Fibroblast of skin of left biceps (primary cell): Measurements from ENCODE around the gene ACOX3.

ENCODE experiments used
- DNase-seq, 2 experiments: peaks; one replicate each; pipeline ENCODE4 v3.0.0-alpha.2; 2013; ENCODE audit warnings: low read depth in 2 of 2

The ACOX3 gene

GRCh38 chr4:8373973-8374545, 66.5 kb downstream of the ACOX3 start:
- DNase-seq: no peak

GRCh38 chr4:8373270-8373972, 67.1 kb downstream of the ACOX3 start:
- no peak for DNase-seq

GRCh38 chr4:8372506-8372905, 68.0 kb downstream of the ACOX3 start:
- DNase-seq: no peak

GRCh38 chr4:8371596-8371995, 68.9 kb downstream of the ACOX3 start:
- no peak for DNase-seq

DNA sequence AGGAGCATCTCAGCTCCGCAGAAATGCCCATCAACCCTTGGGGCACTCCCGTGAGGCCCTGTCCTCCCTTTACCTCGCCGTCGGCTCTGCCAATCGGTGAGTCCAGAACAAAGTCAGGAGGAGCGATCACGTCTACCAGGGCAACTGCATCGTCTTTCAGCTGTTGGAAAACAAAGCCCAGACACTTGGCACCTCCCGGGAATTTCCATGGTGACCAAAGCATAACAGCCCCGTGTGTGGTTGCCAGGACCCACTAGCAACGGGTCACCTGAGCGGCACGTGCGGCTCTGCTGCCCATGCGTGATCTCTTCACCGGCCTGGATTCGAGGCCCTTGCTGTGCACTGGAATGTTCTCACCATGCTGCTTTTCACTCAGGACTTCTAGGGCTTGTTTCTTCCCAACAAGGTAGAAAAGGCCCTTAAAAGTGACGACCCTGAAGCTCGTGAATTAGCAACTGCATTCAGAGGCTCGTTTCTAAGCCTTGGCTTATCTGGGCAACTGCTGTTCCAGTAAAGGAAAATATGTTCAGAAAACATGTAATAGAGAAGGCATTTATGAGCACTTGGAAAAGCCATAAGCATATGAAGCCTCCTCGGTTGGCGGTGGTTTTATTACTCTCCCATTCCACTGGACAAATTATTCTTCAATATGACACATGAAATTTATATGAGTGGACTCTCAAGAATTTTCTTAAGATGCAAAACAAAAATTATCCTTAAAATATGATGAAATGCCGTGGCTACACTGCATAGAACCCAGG, 69.5 kb downstream of the ACOX3 start:
- DNase-seq: no peak

DNA sequence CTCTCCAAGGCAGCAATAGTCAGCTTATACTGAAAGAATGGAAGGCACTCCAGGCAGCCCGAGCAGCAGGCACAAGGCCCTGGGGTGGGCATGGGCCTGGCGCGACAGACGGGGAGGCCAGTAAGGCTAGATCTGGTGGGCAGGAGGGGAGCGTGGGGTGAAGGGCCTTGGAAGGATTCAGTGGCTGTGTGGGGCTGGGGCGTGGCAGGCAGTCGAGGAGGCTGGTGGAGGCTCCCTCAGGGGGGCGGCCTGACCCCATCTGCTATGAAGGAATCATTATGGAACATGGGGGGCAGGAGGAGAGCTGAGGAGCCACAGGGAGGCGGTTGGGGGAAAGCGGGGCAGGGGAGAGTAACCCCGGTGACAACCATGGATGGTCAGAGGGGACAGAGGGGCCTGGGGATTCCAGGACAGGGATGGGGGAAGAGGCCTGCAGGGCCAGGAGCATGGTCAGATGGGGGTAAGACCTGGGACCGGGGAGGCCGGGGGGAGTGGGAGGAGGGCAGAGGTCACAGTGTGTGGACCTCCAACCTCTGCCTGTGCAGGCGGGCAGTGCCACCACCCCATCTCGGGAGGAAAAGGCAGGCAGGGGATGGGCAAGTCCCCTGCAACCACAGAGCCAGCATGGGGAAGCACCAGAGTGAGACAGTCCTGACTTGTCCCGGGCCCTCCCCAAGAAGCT, 70.3 kb downstream of the ACOX3 start:
- no peak for DNase-seq

GRCh38 chr4:8369426-8370105, 71.0 kb downstream of the ACOX3 start:
- no peak for DNase-seq

- DNase-seq: no peak
Measured at GRCh38 chr4:8368998-8369397, 71.5 kb downstream of the ACOX3 start.

GRCh38 chr4:8368061-8368481, 72.5 kb downstream of the ACOX3 start:
- no peak for DNase-seq

DNA sequence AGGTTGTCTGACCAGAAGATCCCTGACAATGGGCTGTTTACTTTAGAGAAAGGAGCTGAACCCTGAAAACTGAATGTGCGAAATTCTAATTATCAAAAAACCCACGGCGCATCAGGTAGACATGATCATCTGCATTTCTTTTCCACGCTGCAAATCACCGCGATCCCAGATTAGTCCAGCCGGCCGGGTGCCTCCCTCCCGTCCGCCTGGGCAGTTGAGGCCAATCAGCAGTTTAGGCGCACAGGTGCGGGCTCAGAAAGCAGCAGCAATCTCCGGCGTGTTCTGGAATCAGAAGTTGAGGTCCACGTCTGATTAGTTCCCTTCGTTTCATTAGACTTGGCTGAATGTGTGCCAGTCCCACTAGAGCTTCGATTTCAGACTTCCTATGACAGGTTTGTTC, 73.9 kb downstream of the ACOX3 start:
- DNase-seq: no peak

DNA sequence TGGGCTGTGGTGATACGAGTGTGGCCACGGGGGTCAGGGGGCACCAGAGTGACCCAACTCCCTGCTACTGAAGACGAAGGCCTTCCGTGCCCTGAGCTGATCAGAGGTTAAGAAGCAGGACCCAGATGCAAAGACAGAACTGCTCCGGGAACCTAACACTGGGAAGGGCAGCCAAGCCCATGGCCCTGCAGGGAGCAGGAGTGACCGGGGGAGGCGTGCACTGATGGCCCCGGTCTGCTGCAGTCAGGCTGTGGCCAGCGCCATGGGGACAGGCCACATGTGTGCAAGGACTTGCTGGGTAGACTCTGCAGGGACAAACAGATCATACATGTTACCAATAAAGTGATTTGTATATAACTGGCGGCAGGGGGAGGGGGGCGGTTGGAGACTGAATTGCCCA, 74.6 kb downstream of the ACOX3 start:
- DNase-seq: no peak

GRCh38 chr4:8365353-8365752, 75.2 kb downstream of the ACOX3 start:
- no peak for DNase-seq

DNA sequence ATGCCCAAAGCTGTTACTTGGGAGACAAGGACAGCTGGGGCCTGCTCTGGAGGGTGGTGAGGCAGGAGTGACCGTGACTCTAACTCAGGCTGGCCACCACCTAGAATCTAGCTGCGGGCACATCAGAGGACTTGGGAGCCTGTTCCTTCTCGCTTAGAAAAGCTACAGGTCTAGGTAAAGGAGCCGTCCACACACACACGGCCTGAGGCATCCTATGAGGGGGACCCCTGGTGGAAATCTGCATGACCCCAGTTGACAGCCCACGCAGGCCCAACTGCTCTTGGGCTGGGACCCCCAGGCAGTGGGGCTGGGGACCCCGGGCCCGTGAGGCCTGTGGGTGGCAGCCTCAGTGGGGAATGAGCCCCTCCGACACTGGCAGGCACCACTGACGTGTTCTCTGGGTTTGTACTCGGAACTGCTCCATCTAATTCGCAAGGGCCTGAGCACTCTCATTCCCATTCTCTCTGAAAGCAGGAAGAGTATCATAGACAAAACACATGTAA, 75.6 kb downstream of the ACOX3 start:
- no peak for DNase-seq

DNA sequence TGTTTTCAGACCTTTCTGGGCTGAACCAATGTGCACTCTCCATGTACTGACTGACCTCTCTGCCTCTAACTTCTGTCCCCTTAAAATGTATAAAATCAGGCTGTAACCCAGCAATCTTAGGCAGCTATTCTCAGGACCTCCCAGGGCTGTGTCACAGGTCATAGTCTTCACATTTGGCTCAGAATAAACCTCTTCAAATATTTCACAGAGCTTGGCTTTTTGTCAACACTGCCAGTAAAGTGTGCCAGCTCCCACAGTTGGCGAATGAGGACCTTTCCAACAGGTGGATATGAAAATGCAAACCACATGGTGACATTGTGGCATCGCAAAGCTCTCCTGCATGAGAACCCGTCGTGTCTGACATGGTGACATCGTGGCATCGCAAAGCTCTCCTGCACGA, 76.4 kb downstream of the ACOX3 start:
- no peak for DNase-seq

- DNase-seq: no peak
Measured at GRCh38 chr4:8362483-8362882, 78.0 kb downstream of the ACOX3 start.

DNA sequence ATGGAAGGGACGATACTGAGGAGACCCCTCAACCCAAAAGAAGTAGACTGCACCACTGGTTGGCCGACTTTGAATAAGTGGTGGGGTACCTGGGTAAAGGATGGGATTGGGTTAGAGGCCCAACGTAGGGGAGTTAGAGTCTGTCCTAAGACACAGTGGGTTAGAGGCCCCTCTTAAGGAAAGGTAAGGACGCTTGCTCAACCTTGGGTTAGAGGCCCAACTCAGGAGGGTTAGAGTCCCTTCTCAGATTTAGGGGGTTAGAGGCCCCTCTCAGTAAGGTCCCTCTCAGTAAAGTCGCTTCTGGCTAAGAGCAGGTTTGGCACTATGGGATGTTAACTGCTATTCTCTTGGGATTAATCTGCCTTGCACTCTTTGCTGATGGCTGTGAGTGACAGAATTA, 81.3 kb downstream of the ACOX3 start:
- DNase-seq: no peak

- DNase-seq: no peak
Measured at GRCh38 chr4:8356856-8357255, 83.7 kb downstream of the ACOX3 start.

DNA sequence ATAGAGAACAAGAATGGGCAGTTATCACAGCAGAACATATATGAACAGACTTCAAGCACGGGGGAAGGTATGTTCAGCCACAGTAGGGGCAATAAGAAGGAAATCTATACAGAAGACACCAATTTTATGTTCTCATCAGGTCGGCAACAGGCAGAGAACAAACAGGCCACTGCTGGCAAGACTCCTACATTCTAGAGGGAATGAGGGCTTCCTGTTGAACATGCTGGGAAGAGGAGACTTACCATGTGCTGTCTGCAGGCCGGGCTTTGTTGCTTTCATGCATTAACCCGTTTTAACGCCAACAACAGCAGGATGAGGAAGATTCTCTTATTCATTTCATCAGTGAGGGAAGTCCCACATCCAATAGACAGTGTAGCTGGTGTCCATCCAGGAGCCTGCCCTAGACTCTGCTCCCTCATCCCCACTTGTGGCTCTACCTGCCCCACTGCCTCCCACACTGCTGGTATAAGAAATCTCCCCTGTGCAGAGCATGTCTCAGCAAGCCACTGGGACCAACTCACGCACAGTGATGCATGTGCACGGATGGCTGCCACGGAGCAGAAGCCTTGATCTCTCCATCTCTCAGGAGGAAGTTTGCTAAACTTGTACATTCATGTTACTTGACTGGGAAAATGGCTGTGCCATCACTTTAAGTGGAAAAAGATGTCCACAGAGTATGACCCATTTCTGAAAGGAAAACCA, 84.5 kb downstream of the ACOX3 start:
- DNase-seq: no peak

DNA sequence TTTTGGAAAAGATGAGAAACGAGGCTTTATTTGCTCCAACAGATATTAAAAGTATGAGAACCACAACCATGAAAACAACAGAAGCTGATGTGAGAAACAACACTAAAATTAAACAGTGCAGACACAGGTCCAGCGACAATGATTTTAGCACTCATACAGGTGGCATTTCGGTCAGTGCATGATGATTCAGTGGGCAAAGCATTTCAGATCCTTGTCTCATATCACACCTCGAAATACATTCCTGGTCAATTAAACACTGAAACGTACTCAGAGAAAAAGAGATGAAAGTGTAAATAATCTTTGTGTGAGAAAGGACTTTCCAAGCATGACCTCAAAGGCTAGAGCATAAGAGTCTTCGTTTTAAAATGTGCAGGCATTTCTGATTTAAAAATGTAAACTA, 85.2 kb downstream of the ACOX3 start:
- DNase-seq: no peak

DNA sequence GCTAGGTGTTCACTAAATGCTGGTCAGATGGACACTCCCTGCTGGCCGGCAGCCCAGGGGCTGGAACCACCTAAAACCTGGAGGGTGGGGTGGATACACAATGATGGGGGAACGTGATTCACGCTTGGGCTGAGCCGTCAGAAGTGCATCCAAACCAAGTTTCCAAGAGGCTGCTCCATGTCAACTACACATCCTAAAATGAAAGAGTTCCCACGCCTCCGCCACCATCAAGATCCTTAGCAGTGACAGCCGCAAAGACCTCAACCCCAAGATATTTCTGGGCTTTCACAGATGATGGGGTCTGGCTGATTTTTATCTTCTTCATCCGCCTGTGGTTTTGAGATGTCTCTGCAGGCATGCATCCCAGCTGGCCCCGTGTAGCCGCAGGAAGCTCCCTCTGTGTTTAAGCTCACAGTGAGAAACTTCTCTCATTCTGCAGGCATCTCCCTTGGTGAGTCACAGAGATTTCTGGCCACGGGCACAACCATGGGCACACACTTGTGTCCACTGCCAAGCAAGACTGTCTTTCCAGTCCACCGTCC, 86.5 kb downstream of the ACOX3 start:
- no peak for DNase-seq

DNA sequence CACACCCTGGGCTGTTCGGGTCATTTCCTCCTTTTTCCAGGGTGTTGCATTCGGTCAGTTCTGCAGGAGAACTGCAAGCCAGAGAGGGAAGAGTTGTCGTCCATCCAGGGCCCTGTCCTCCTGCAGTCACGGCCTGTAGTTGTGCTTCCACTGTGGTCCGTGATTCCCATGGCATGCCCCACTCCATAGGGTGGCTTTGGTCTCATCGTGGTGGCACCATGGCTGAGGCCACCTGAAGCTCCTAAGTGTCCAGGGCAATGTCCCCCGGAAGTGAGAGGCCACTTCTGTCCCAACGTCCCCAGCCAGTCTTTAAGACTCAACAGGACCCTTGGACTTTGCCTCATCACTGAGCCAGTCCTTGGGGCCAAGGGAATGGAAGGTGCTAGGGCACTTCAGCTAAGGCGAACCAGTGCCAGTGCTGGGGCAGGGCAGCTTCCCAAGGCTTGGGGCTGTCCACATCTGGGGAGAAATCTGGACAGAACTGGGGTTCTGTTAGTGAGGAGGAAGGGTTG, 87.3 kb downstream of the ACOX3 start:
- DNase-seq: no peak
